Neural progenitor cell (in vitro differentiated cells): ENCODE results near the gene ERBB4. TPM values are rescaled to one million over a fixed set of nuclear protein-coding genes. Genes with fewer than 3 reads are reported as not detected.

Source experiments
- DNase-seq: peaks from one replicate; pipeline ENCODE4 v3.0.0-alpha.2; 2016; ENCODE audit warnings: low spot score
- H2AFZ ChIP-seq: fragments of 200-600 bp; sonication (generic); replicated peaks from 2 replicates; pipeline ENCODE4 v1.6.1; 2016; ENCODE audit warnings: antibody characterized with exemption
- H3F3A ChIP-seq: fragments of 200-600 bp; sonication (generic); 2 replicates; pipeline ENCODE4 v1.6.1; 2016; ENCODE audit warnings: antibody characterized with exemption, low read depth
- H3K27ac ChIP-seq: fragments of 200-600 bp; sonication (generic); 2 replicates; pipeline ENCODE4 v1.5.1; 2016; ENCODE audit warnings: mild to moderate bottlenecking
- H3K27me3 ChIP-seq: fragments of 200-600 bp; sonication (generic); 2 replicates; pipeline ENCODE4 v1.6.1; 2016; ENCODE audit warnings: mild to moderate bottlenecking, moderate library complexity
- H3K36me3 ChIP-seq: fragments of 200-600 bp; sonication (generic); 2 replicates; pipeline ENCODE4 v1.5.1; 2016
- H3K4me1 ChIP-seq: fragments of 200-600 bp; sonication (generic); 2 replicates; pipeline ENCODE4 v1.6.1; 2016; ENCODE audit warnings: mixed run types
- H3K4me2 ChIP-seq: fragments of 200-600 bp; sonication (generic); 2 replicates; pipeline ENCODE4 v1.6.1; 2016
- H3K4me3 ChIP-seq: fragments of 200-600 bp; sonication (generic); 2 replicates; pipeline ENCODE4 v1.5.1; 2016
- H3K79me2 ChIP-seq: fragments of 200-600 bp; sonication (generic); 2 replicates; pipeline ENCODE4 v1.6.1; 2016; ENCODE audit warnings: low read depth
- H3K9ac ChIP-seq: fragments of 200-600 bp; sonication (generic); 2 replicates; pipeline ENCODE4 v1.6.1; 2016
- H3K9me3 ChIP-seq: fragments of 200-600 bp; sonication (generic); 2 replicates; pipeline ENCODE4 v1.5.1; 2016; ENCODE audit warnings: low read depth
- H4K20me1 ChIP-seq: fragments of 200-600 bp; sonication (generic); 2 replicates; pipeline ENCODE4 v1.6.1; 2016; ENCODE audit warnings: low read depth
- H3K27ac Mint-ChIP-seq: 3 replicates; pipeline ENCODE4 v1.8.0; 2021; ENCODE audit warnings: mixed read lengths
- H3K27me3 Mint-ChIP-seq: 2 replicates; pipeline ENCODE4 v1.8.0; 2022; ENCODE audit warnings: low read depth, mild to moderate bottlenecking, inconsistent platforms, moderate library complexity, mixed read lengths; ENCODE audit not compliant: insufficient read depth
- H3K36me3 Mint-ChIP-seq: 3 replicates; pipeline ENCODE4 v1.8.0; 2021; ENCODE audit warnings: mixed read lengths
- H3K4me1 Mint-ChIP-seq: 3 replicates; pipeline ENCODE4 v1.8.0; 2021; ENCODE audit warnings: mixed read lengths
- H3K4me3 Mint-ChIP-seq: 3 replicates; pipeline ENCODE4 v1.8.0; 2021; ENCODE audit warnings: mild to moderate bottlenecking, moderate library complexity, mixed read lengths
- H3K9me3 Mint-ChIP-seq: 3 replicates; pipeline ENCODE4 v1.8.0; 2020; ENCODE audit warnings: mixed read lengths
- EZH2 ChIP-seq: fragments of 200-600 bp; sonication (generic); IDR thresholded peaks from 2 replicates; pipeline ENCODE4 v1.6.1; 2017; ENCODE audit warnings: antibody characterized with exemption, mild to moderate bottlenecking, moderate library complexity
- EZH2phosphoT487 ChIP-seq: fragments of 200-600 bp; sonication (generic); IDR thresholded peaks from 2 replicates; pipeline ENCODE4 v1.6.1; 2017; ENCODE audit warnings: antibody characterized with exemption
- total RNA-seq: library from RNA; depleted of rRNA; stranded (reverse); fragments of >200 nt; gene quantifications from 2 replicates; pipeline ENCODE4 v1.2.3, GENCODE V29; 2015; ENCODE audit warnings: low replicate concordance
- TF ChIP-seq, protein P1 (sequence below): fragments of 200-600 bp; sonication (generic); IDR thresholded peaks from 2 replicates; pipeline ENCODE4 v1.5.1; 2017; ENCODE audit warnings: antibody characterized with exemption, mild to moderate bottlenecking

Gene ERBB4
- total RNA-seq, 1 donor from 2014 or later = 1.5 TPM

DNA sequence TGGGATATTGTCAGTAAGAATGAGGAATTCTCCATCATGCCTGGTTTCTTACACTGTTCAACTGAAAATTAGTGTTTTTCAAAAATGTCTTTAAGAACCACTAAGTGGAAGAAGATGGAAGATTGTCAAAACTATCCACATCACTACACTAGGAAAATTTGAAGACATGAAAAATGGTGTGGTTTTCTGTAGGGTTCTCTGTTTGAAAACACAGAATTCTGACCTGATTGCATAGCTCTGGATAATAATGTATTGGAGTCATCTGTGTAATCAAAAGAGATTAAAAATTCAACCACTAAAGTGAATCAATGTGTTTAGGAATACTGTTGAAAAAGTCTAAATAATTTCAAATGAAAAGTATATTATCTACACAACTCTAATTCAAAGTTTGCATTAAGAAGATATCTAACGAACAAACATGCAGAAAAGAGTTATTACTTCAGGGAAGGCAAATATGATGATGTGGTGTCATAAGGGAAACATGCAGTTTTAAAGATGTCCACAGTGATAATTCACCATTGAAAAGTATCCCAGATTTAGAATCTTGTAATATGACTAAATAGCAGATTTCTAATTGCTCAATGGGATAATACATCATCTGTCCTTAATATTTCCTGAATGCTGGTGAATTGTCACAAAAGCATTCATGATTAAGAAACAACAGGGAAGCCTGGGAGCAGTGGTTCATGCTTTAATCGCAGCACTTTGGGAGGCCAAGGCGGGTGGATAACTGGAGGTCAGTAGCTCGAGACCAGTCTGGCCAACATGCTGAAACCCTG is 116.9 kb downstream of the ERBB4 start:
- H3K27me3 Mint-ChIP-seq = no peaks in the 10 kb centered on the region
- peaks cover 20% of the 10 kb centered on the region for H3K9me3 Mint-ChIP-seq
- Histone ChIP-seq H3F3A (no peaks in the 10 kb centered on the region), H3K79me2 (no peaks in the 10 kb centered on the region), H3K4me2 (no peak overlapping the region), H3K4me3 (no peak overlapping the region), H3K9ac (no peak overlapping the region), H3K36me3 (no peaks in the 10 kb centered on the region), H4K20me1 (no peaks in the 10 kb centered on the region), H3K9me3 (peaks cover 4% of the 10 kb centered on the region), H3K27me3 (no peaks in the 10 kb centered on the region), H2AFZ (no peak overlapping the region), H3K4me1 (no peaks in the 10 kb centered on the region), H3K27ac (no peak overlapping the region)
- TF ChIP-seq EZH2 (no peak), EZH2phosphoT487 (no peak)
- TF ChIP-seq, protein P1, sequence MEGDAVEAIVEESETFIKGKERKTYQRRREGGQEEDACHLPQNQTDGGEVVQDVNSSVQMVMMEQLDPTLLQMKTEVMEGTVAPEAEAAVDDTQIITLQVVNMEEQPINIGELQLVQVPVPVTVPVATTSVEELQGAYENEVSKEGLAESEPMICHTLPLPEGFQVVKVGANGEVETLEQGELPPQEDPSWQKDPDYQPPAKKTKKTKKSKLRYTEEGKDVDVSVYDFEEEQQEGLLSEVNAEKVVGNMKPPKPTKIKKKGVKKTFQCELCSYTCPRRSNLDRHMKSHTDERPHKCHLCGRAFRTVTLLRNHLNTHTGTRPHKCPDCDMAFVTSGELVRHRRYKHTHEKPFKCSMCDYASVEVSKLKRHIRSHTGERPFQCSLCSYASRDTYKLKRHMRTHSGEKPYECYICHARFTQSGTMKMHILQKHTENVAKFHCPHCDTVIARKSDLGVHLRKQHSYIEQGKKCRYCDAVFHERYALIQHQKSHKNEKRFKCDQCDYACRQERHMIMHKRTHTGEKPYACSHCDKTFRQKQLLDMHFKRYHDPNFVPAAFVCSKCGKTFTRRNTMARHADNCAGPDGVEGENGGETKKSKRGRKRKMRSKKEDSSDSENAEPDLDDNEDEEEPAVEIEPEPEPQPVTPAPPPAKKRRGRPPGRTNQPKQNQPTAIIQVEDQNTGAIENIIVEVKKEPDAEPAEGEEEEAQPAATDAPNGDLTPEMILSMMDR = no peak
- peaks cover 4% of the 10 kb centered on the region for H3K4me1 Mint-ChIP-seq
- DNase-seq = no peak
- peaks cover 22% of the 10 kb centered on the region for H3K36me3 Mint-ChIP-seq
- no peak overlapping the region for H3K4me3 Mint-ChIP-seq
- no peak overlapping the region for H3K27ac Mint-ChIP-seq

GRCh38 chr2:212416086-212416485 is 122.5 kb downstream of the ERBB4 start:
- TF ChIP-seq, protein P1 = no peak
- no peak for TF ChIP-seq EZH2
- TF ChIP-seq EZH2phosphoT487 = no peak
- no peaks in the 10 kb centered on the region for H3K4me1 ChIP-seq
- Mint-ChIP-seq H3K27me3 (peaks cover 3% of the 10 kb centered on the region), H3K4me1 (no peaks in the 10 kb centered on the region), H3K4me3 (no peak overlapping the region), H3K27ac (no peak overlapping the region), H3K9me3 (peaks cover 4% of the 10 kb centered on the region), H3K36me3 (peaks cover 11% of the 10 kb centered on the region)
- H4K20me1 ChIP-seq = no peaks in the 10 kb centered on the region
- no peaks in the 10 kb centered on the region for H3K36me3 ChIP-seq
- no peak overlapping the region for H3K9ac ChIP-seq
- no peak for DNase-seq
- peak overlapping the region; percentile 29 for H2AFZ ChIP-seq
- H3K27ac ChIP-seq = no peak overlapping the region
- no peaks in the 10 kb centered on the region for H3K27me3 ChIP-seq
- H3K9me3 ChIP-seq = no peaks in the 10 kb centered on the region
- H3K4me2 ChIP-seq = no peak overlapping the region
- no peak overlapping the region for H3K4me3 ChIP-seq
- H3K79me2 ChIP-seq = no peaks in the 10 kb centered on the region
- H3F3A ChIP-seq = no peaks in the 10 kb centered on the region

DNA sequence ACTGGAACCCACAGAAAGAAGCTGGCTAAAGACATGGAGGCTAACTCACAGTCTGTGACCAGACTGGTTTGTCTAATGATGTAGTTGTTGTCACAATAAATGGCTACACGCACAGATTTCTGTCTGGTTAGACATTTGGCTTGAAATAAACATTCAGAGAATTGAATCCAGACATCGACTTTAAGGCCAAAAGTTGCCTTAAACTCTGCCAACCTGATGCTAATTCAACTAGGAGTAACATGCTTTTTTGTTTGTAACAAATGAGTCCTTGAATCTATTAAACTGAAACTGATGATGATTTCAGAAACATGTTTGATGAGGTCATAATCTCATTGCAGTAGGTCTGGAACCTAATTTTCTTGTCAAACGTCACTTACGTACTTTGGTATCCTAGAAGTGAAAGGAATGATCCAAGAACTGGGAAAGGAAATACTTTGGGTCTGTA is 123.8 kb downstream of the ERBB4 start:
- H3K27me3 ChIP-seq = no peaks in the 10 kb centered on the region
- no peak overlapping the region for H3K4me2 ChIP-seq
- Mint-ChIP-seq H3K4me1 (no peaks in the 10 kb centered on the region), H3K27ac (no peak overlapping the region), H3K27me3 (peaks cover 3% of the 10 kb centered on the region), H3K9me3 (peaks cover 4% of the 10 kb centered on the region), H3K36me3 (peaks cover 10% of the 10 kb centered on the region), H3K4me3 (no peak overlapping the region)
- H3K27ac ChIP-seq = no peak overlapping the region
- no peak overlapping the region for H3K9ac ChIP-seq
- no peaks in the 10 kb centered on the region for H4K20me1 ChIP-seq
- H3F3A ChIP-seq = no peaks in the 10 kb centered on the region
- no peaks in the 10 kb centered on the region for H3K36me3 ChIP-seq
- peak overlapping the region; percentile 15 for H2AFZ ChIP-seq
- no peaks in the 10 kb centered on the region for H3K9me3 ChIP-seq
- DNase-seq = no peak
- no peaks in the 10 kb centered on the region for H3K79me2 ChIP-seq
- no peak overlapping the region for H3K4me3 ChIP-seq
- TF ChIP-seq EZH2 = no peak
- TF ChIP-seq, protein P1 = no peak
- no peaks in the 10 kb centered on the region for H3K4me1 ChIP-seq
